ENCODE results near the gene CA10.

CA10 gene

GRCh38 chr17:51734976-51735375, 423.5 kb downstream of the CA10 start:
- H3K36me3 ChIP-seq (ENCODE audit: low read length) = no peaks in the 10 kb centered on the region
- H3K79me2 ChIP-seq (ENCODE audit: insufficient read depth, low read length) = no peaks in the 10 kb centered on the region
- no peak overlapping the region for H3K27ac ChIP-seq (ENCODE audit: low read depth, low read length)
- H3K27me3 ChIP-seq (ENCODE audit: low read length) = no peaks in the 10 kb centered on the region
- no peak overlapping the region for H3K9ac ChIP-seq (ENCODE audit: low read length)
- H3F3A ChIP-seq (ENCODE audit: insufficient read depth) = no peaks in the 10 kb centered on the region
- H3K4me2 ChIP-seq (ENCODE audit: low read depth, low read length, poor library complexity, severe bottlenecking) = no peak overlapping the region
- TF ChIP-seq CTCF (IDR thresholded peaks at IDR 0.05; ENCODE audit: insufficient read depth, low read length, poor library complexity, severe bottlenecking) = no peak
- no peak for TF ChIP-seq EZH2phosphoT487 (conservative IDR thresholded peaks at IDR 0.05; ENCODE audit: low read length)
- no peaks in the 10 kb centered on the region for H3K9me3 ChIP-seq (ENCODE audit: insufficient read depth, low read length)
- no peaks in the 10 kb centered on the region for H3K9me2 ChIP-seq (replicated peaks; ENCODE audit: insufficient read depth, low read length)
- no peak overlapping the region for H3K4me3 ChIP-seq (ENCODE audit: insufficient read depth, low read length, poor library complexity, severe bottlenecking)
- H4K20me1 ChIP-seq (ENCODE audit: low read depth, low read length) = no peaks in the 10 kb centered on the region
- H2AFZ ChIP-seq (ENCODE audit: low read depth, low read length, severe bottlenecking) = no peak overlapping the region

- Histone ChIP-seq H3K4me2 (ENCODE audit: low read depth, low read length, poor library complexity, severe bottlenecking) (no peak overlapping the region), H4K20me1 (ENCODE audit: low read depth, low read length) (no peaks in the 10 kb centered on the region), H3K9ac (ENCODE audit: low read length) (no peak overlapping the region), H2AFZ (ENCODE audit: low read depth, low read length, severe bottlenecking) (no peak overlapping the region), H3K4me3 (ENCODE audit: insufficient read depth, low read length, poor library complexity, severe bottlenecking) (no peak overlapping the region), H3K27me3 (ENCODE audit: low read length) (no peaks in the 10 kb centered on the region), H3K9me3 (ENCODE audit: insufficient read depth, low read length) (no peaks in the 10 kb centered on the region), H3K9me2 (replicated peaks; ENCODE audit: insufficient read depth, low read length) (no peaks in the 10 kb centered on the region), H3K79me2 (ENCODE audit: insufficient read depth, low read length) (no peaks in the 10 kb centered on the region), H3F3A (ENCODE audit: insufficient read depth) (no peaks in the 10 kb centered on the region), H3K36me3 (ENCODE audit: low read length) (no peaks in the 10 kb centered on the region), H3K27ac (ENCODE audit: low read depth, low read length) (no peak overlapping the region)
- TF ChIP-seq EZH2phosphoT487 (conservative IDR thresholded peaks at IDR 0.05; ENCODE audit: low read length) (no peak), CTCF (IDR thresholded peaks at IDR 0.05; ENCODE audit: insufficient read depth, low read length, poor library complexity, severe bottlenecking) (peak; percentile 24)
These were observed 424.1 kb downstream of the CA10 start for GRCh38 chr17:51734462-51734861.

GRCh38 chr17:51733166-51733565, 425.3 kb downstream of the CA10 start:
- TF ChIP-seq CTCF (IDR thresholded peaks at IDR 0.05; ENCODE audit: insufficient read depth, low read length, poor library complexity, severe bottlenecking) (no peak), EZH2phosphoT487 (conservative IDR thresholded peaks at IDR 0.05; ENCODE audit: low read length) (no peak)
- Histone ChIP-seq H3K27me3 (ENCODE audit: low read length) (no peaks in the 10 kb centered on the region), H3K79me2 (ENCODE audit: insufficient read depth, low read length) (no peaks in the 10 kb centered on the region), H3K4me3 (ENCODE audit: insufficient read depth, low read length, poor library complexity, severe bottlenecking) (no peak overlapping the region), H3K9ac (ENCODE audit: low read length) (no peak overlapping the region), H3K4me2 (ENCODE audit: low read depth, low read length, poor library complexity, severe bottlenecking) (no peak overlapping the region), H3K9me2 (replicated peaks; ENCODE audit: insufficient read depth, low read length) (no peaks in the 10 kb centered on the region), H3F3A (ENCODE audit: insufficient read depth) (no peaks in the 10 kb centered on the region), H3K27ac (ENCODE audit: low read depth, low read length) (no peak overlapping the region), H3K36me3 (ENCODE audit: low read length) (no peaks in the 10 kb centered on the region), H2AFZ (ENCODE audit: low read depth, low read length, severe bottlenecking) (no peak overlapping the region), H4K20me1 (ENCODE audit: low read depth, low read length) (no peaks in the 10 kb centered on the region), H3K9me3 (ENCODE audit: insufficient read depth, low read length) (no peaks in the 10 kb centered on the region)

Measured in SU-DHL-6 (cell line).